Activated effector memory CD4-positive, alpha-beta T cell treated with Interleukin-2 at 50 U/mL for 16 hours (primary cell): ENCODE results near the gene LIPT2.

Experiments used
- DNase-seq: peaks from one replicate; pipeline ENCODE4 v3.0.0-alpha.2; 2020

Gene LIPT2

GRCh38 chr11:74493791-74494630 is 487 bp upstream of the LIPT2 start:
- no peak for DNase-seq

DNA sequence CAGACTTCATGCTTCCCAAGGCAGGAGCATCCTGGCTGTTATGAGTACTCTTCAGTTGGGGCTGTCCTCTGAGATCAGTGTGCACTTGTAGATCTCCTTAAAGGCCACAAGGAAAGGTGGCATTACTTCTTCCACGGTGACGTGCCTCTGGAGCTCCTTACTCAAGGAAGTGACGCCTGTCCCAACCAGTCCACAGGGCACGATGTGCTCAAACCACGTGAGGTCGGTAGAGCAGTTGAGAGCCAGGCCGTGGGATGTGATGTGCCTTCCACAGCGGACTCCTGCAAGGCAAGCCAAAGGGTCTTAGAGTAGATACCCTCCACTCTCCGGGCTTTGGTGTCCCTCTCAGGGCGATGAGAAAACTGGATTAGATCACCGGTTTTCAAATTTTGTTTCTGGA is 1.4 kb downstream of the LIPT2 start:
- no peak for DNase-seq

DNA sequence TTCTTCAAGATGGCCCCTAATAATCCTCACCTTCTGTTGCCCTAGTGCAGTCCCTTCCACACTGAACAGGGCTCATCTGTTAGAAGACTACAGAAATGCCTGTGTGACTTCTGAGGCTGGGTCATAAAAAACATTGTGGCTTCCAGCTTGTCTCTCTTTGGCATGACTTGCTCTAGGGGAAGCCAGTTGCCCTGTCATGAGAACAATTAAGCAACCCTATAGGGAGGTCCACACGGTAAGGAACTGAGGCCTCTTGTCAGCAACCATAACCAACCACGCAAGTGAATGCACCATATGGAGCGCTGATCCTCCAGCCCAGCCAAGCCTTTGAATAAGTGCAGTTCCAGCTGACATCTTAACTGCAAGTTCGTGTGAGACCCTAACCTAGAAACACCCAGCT is 2.6 kb downstream of the LIPT2 start:
- no peak for DNase-seq

- DNase-seq = no peak
These were observed 5.6 kb downstream of the LIPT2 start for GRCh38 chr11:74487875-74488274.

DNA sequence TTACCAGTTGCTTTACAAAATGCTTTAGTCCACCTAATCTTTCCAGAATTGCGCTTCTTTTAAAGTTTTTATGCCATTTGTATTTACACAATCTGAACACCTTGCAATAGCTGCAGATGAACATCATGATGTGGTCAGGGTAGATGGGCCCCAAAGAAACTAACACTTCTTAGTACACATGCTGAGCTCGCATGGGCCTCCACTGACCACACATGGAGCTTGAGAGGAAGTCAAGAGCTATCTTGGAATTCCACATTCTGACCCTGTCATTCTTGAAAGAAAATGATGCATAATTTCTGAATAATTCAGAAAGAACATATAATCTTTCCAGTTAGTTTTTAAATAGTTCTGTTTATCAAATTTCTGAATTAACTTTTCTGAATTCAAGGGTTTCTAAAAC is 7.7 kb downstream of the LIPT2 start:
- no peak for DNase-seq

DNA sequence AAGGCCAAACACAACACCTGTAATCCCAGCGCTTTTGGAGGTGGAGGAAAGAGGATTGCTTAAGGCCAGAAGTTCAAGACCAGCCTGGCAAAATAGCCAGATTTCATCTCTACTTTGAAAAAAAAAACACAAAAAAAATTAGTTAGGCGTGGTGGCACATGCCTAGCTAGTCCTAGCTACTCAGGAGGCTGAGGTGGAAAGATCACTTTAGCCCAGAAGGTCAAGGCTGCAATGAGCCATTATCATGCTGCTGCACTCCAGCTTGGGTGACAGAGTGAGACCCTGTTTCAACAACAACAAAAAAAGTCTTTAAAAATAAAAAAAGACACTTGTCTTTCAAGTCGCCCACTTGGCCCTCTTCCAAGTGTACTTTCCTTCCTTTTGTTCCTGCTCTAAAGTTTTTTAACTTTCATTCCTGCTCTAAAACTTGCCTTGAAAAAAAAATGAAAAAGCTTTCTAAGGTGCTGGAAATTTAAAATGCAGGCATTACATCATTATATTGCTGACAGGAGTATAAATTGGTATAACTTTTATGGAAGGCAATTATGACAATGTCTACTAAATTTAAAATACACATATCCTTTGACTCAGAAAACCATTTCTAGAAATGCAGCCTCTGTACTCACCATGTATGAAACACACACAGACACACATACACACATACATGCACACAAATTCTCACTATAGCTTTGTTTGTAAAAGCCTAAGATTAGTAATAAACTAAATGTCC is 12.7 kb downstream of the LIPT2 start:
- DNase-seq = no peak

DNA sequence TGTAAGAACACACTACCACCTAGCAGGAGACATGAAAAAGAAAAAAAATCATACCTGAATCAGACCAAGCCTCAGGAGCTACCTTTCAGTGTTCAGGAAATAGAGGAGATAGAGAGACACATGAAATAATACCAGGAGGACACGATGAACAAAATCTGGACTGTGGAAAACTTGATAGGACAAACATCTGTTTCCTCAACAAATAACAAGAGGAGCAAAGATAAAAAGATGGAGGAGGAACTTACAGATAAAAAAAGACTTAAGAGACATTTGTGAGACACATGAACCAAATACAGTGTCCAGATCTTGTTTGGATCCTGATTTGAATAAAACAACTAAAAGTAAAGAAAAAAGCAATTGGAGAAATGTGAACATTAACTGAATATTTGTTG is 13.8 kb downstream of the LIPT2 start:
- no peak for DNase-seq

GRCh38 chr11:74478877-74479731 is 14.4 kb downstream of the LIPT2 start:
- no peak for DNase-seq

GRCh38 chr11:74476536-74476935 is 17.0 kb downstream of the LIPT2 start:
- DNase-seq = no peak

- no peak for DNase-seq
These were observed 19.2 kb downstream of the LIPT2 start for GRCh38 chr11:74474316-74474715.

- no peak for DNase-seq
These were observed 19.9 kb downstream of the LIPT2 start for GRCh38 chr11:74473382-74474173.

- DNase-seq = no peak
These were observed 21.7 kb downstream of the LIPT2 start for GRCh38 chr11:74471668-74472429.

GRCh38 chr11:74471037-74471436 is 22.5 kb downstream of the LIPT2 start:
- DNase-seq = no peak

- DNase-seq = no peak
These were observed 23.0 kb downstream of the LIPT2 start for GRCh38 chr11:74470526-74470925.

- DNase-seq = no peak
These were observed 24.6 kb downstream of the LIPT2 start for GRCh38 chr11:74468936-74469335.

DNA sequence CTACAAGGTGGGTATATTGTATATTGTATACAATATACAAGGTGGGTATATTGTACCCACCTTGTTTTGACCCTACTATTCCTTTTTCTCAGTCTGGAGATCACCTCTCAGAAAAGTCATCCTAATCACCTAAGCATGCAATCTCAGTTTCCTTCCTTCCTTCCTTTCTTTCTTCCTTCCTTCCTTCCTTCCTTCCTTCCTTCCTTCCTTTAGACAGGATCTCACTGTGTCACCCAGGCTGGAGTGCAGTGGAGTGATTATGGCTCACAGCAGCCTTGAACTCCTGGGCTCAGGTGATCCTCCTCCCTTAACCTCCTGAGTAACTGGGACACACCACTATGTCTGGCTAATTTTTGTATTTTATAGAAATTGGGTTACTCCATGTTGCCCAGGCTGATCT is 25.0 kb downstream of the LIPT2 start:
- DNase-seq = no peak

GRCh38 chr11:74468058-74468457 is 25.5 kb downstream of the LIPT2 start:
- no peak for DNase-seq

GRCh38 chr11:74466916-74467885 is 26.3 kb downstream of the LIPT2 start, which contains the start of gene KCNE3:
Gene KCNE3, minus strand, starts transcription at chr11:74467549. Its CDS starts 9,986 bp downstream, at chr11:74457563.
- no peak for DNase-seq

DNA sequence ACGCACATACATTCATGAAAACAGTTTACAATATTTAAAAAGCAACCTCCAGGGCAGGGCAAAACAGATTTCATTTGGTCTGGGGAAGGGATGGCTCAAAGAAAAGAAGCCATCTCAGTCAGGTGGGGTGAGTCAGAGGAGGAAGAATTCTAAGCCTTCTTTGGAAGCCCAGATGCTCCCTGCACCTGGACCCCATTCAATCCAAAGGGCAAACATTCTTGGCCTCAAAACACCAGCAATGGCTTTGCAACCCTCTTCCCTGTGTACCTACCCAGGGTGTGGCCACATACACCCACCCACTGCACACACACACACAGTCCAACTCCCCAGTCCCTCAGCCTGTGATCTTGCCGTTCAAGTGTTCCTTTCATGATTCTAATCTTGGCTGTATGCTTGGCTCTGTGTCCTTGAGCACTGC is 28.2 kb downstream of the LIPT2 start:
- DNase-seq = no peak

GRCh38 chr11:74464746-74465145 is 28.8 kb downstream of the LIPT2 start:
- DNase-seq = no peak
